Raji (cell line): ENCODE measurements around the gene MIP.

Experiments used
- POLR2A ChIP-seq: IDR thresholded peaks from 2 replicates; pipeline ENCODE4 v1.6.1; 2011; ENCODE audit warnings: low read depth, low read length, control low read depth; ENCODE audit not compliant: insufficient read depth

Gene MIP

DNA sequence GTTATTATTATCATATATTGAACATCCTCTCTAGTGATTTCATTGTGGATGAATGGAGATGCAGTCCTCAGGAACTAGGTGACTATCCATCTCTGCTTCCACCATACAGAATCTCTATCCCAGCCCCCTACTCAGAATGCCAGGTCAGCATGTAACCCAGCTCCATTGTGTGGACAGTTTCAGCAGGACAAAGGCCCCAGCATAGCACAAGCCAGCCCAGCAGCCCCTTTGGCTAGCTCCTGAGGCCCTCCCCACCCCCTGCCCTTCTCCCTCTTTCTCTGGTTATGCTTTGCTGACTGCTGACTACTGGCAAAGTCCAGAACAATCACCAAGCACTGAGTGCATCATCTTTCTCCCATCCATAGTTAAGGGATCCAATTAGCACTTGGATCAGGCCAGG lies 8.1 kb upstream of the MIP start:
- no peak for TF ChIP-seq POLR2A

DNA sequence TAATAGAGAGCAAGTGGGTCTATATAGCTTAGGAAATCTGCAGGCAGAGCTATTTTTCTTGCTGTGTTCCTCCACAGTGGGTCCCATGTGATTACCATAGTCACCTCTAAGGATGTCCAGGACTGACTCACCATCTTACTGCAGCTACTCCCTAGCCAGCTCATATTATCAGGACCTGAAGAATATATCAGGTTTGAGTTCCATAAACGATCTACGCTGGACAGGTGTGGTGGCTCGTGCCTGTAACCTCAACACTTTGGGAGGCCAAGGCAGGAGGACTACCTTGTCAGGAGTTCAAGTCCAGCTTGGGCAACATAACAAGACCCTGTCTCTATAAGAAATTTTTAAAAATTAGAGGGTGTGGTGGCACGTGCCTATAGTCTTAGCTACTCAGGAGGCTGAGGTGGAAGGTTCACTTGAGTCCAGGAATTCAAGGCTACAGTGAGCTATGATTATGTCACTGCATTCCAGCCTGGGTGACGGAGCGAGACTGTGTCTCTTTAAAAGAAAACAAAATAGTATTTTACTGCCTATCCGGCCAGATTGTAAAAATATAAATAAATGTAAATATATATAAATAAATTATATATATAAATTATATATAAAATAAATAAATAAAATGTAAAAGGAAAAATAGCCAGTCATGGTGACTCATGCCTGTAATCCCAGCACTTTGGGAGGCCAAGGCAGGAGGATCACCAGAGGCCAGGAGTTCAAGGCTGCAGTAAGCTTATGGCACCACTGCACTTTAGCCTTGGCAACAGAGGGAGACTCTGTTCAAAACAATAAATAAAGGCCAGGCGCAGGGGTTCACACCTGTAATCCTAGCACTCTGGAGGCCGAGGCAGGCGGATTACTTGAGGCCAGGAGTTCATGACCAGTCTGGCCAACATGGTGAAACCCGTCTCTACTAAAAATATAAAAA lies 7.0 kb upstream of the MIP start:
- TF ChIP-seq POLR2A = no peak

DNA sequence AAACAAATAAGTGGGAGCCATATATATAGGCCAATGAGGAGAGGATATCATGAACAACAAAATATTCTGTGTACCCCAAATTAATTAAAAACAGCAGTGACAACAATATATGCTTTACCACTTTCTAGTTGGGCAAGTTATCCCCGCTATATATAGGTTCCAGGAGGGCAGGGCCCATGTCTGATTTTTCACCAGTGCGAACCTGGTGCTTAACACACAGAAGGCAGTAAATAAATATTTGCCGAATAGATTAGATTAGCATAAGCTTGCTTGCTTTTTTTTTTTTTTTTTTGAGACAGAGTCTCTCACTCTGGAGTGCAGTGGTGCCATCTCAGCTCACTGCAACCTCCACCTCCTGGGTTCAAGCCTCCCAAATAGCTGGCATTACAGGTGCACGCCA lies 3.4 kb upstream of the MIP start:
- TF ChIP-seq POLR2A = no peak

DNA sequence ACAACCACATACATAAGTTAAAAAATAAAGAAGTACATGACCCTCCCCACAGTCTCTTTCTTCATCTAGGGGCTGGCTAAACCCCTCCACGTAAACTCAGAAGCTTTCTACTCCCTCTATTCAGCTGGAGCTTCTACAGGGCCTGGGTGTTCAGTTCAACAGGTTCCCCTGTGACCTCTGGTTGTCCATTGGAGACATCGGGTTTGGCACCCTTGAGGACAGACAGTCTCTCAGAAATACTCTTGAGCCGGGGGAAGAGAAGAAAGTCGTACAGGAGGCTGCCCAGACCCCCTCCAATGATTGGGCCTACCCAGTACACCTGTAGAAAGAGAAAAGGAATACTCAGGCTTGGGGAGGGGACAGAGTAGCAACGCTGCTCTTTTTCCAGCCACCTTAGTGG lies 3.3 kb downstream of the MIP start:
- no peak for TF ChIP-seq POLR2A

DNA sequence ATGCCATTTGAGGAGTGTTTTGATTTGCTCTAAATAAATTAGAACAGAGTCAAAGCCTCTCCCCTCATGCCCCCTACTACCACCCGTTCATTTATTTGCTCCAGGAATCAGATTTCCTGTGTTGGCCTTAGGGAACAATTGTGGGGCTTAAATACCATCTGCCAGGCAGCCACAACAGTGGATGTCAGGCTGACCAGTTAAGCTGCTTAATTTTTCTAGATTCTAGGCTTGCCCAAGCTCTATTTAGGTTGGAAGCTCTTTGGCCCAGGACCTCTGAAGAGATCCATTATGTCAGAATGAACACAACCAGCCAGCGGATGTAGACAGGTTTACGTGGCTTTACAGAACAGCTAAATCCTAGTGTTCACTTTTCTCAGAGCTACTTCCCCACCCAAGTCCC lies 4.2 kb downstream of the MIP start:
- TF ChIP-seq POLR2A = no peak

DNA sequence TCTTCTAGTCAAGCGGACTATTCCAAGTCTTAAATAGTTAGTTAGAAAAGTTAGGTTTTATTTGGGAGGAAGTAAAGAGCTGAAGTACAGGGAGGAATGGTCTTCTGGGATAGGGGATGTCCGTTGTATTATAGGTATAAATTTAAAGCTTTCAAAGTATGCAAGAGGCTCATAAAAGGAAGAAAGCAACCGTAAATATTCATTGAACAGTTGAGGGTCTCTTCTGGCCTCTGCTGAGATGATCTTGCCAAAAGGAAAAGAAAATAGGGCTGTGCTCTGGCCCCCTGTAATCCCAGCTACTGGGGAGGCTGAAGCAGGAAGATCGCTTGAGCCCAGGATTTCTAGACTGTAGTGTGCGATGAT lies 4.9 kb downstream of the MIP start:
- no peak for TF ChIP-seq POLR2A

DNA sequence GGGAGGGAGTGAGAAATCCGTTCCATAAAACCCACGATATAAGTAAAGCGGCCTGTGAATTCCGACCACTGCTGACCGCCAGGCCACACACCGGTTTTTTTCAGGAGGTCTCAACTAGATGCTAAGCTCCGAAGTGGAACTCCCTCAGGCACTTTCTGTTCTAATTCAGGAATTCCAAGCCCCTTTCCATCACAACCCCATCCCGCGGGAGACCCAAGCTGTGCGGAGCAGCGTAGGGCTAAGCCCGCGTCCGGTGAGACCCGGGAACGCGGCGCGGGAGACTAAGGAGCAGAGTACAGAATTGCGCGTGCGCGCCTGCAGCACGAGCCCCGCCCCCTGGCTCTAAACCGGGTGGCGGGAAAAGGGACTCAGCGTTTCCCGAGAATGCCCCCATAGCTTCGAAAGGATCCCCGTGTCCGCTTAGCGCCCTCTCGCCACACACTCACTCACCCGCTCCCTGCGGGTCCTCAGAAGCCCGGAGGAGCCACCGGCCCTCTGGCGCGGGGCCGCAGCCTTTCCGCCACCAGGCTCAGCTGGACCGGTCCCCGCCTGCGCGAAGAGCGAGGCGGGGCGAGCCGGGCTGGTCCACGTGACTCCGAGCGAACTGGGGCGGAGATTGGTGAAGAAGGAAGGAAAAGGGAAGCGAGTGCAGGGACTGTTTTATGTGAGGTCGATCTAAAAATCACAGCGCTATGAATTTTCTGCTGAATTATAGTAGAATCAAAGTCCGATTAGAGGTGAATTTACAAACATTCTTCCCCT lies 5.4 kb downstream of the MIP start, which contains the start of gene TIMELESS:
Gene TIMELESS (minus strand): TSS at position 567 of the 762 bp plus-strand sequence. CDS start 15,256 bp downstream, outside the sequence.
- TF ChIP-seq POLR2A = peak; percentile 84

DNA sequence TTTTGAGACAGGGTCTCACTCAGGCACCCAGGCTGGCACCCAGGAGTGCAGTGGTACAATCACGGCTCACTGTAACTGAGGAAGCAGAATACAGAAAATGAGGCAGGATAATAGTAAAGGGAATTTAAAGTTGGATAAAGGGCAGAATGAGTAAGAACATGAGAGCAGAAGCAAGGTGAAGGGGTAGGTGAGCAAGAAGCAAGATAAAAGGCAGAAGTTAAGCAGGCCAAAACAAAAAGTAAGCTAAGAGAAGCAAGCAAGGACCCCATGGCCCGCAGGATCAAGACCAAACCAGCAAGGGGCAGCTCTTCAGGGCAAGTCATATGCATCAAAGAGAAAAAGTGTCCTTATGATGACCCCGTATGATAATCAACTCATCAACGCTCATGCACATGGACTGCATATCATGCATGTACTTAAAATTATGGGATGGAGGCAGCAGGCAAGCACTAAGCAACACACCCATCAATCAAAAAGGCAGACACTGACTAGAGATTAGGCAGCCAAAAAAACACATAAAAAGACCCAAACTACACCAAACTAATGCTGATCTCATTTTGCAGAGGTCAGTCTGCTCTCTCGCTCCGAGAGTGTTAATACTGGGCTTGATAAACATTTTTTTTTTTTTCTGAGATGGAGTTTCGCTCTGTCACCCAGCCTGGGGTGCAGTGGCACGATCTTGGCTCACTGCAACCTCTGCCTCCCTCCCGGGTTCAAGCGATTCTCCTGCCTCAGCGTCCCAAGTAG lies 16.9 kb downstream of the MIP start:
- no peak for TF ChIP-seq POLR2A

DNA sequence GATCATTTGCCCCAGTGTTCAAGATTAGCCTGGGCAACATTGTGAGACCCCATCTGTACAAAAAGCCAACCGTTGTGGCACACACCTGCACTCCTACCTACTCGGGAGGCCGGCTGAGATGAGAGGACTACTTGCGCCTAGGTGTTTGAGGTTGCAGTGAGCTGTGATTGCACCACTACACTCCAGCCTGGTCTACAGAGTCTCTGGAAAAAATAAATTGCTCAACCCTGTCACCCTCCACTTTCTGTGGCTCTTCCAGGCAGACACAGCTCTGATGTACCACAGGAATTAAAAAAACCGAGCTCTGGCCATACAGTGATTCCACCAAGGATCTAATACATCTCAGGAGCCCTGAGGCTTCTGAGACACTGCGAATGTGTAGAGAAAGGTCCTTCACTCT lies 19.6 kb downstream of the MIP start:
- no peak for TF ChIP-seq POLR2A

DNA sequence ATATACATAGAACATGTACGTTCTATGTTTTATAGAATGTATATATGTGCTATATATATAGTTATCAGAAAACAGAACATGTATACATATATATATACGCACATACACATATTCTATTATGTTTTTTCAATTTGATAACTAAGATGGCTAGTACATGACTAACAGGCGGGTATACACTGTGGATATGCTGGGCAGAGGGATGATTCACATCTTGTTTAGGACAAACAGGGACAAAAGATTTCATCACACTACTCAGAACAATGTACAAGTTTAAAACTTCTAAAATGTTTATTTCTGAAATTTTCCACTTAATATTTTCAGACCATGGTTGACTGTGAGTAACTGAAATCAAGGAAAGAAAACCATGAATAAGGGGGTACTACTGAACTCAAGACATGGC lies 22.6 kb downstream of the MIP start:
- no peak for TF ChIP-seq POLR2A

DNA sequence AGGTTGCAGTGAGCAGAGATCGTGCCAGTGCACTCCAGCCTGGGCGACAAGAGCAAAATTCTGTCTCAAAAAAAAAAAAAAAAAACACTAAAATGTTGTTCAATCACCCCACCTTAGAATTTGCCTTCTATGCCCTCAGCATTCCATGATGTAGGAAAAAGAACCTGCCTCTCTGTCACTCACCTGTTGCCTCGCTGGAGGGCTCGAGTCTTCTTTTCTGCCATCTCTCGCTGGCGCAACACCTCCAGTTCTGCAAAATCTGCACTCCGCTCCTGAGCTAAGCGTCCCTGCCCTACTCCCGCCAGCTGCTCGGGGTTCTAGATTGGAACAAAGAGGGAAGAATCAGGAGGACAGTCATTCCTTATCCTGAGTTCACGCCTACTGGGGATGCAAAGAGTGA lies 23.2 kb downstream of the MIP start:
- TF ChIP-seq POLR2A = no peak

DNA sequence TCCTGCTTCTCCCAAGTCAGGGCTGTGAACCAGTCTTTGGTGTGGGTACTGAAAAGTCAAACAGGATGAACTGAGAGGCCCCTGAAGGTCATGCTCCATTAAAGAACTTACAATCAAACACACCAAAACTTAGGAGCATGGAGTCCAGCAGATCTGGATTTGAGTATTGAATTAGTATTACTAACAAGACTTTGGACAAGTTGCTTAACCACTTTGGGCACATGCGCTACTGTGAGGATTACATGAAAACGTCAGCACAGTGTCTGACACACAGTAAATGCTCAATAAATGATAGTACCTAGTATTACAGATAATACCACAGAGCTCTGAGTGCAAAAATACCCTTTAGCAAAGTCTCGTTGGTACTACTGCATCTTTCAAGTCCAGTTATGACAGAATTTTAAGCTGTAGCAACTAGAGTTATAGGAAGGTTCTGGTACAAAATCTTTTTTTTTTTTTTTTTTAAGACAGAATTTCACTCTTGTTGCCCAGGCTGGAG lies 28.5 kb downstream of the MIP start:
- TF ChIP-seq POLR2A = no peak

DNA sequence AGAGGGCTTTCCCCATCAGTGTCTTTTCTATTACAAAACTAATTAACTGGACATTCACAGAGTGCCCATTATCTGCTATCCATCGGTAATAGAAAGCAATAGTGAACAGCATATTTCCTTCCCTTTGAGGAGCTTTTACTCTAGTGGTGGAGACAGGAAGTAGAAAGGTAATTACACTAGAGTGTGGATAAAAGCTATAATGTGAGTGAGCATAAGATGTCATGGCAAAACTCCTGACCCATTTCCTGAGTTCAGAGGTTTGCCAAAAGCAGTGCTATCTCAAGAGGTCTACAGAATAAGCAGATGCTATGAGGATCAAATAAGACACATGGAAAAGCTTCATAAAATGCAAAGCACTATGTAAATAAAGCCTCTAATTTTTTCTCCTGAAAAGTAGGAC lies 29.3 kb downstream of the MIP start:
- no peak for TF ChIP-seq POLR2A

DNA sequence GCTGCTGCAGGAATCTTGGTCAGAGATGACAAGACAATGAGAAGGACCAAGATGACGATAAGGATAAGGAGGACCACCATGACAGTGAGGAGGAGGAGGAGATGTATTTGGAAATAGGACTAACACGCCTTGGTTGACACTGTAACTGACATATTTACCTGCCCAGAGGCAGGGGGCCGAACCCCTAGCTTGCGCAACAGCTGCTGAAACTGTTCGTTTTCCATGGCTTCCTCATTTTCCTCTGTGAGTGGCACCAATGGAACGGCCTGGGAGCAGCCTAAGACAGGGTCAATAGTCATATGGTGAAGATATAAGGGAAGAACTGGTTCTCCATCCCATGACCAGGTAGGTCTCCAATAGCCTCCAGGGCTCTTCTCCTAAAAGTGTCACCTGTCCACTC lies 34.0 kb downstream of the MIP start:
- no peak for TF ChIP-seq POLR2A

DNA sequence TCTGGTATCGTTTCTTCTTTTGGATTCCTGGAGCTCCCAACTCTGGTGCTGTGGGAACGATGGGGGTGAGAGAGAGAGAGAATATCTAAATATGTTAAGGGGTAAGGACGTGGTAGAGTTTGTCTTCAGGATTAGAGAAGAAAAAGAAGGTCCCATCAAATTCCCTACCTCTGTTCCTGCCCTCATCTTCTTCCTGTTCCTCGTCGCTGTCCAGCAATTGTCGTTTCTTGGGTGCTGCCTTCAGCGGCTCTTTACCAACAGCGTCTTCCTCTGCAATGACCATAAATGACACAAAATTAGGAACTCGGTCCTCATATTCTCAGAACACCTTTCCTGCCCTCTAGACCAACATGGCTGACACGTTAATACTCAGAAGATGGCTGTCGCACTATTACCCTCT lies 36.7 kb downstream of the MIP start:
- no peak for TF ChIP-seq POLR2A
